ENCODE results near the gene KCNQ1. TPM values are rescaled to one million over a fixed set of nuclear protein-coding genes. Genes with fewer than 3 reads are reported as not detected.

The KCNQ1 gene
- polyA plus RNA-seq, 1 donor from 2014 or later = not detected

- Histone ChIP-seq H3K4me3 (ENCODE audit: low read length) (no peak overlapping the region), H3K27ac (ENCODE audit: low read length) (no peak overlapping the region), H2AFZ (ENCODE audit: low read depth, low read length) (no peak overlapping the region), H3K4me2 (ENCODE audit: low read length) (no peak overlapping the region), H3K36me3 (ENCODE audit: insufficient read depth, low read length) (no peaks in the 10 kb centered on the region), H3K9me2 (ENCODE audit: insufficient read depth, low read length) (no peaks in the 10 kb centered on the region), H3K9me3 (ENCODE audit: low read length) (no peaks in the 10 kb centered on the region), H4K20me1 (ENCODE audit: insufficient read depth) (no peaks in the 10 kb centered on the region), H3K79me2 (replicated peaks; ENCODE audit: insufficient read depth, low read length) (no peaks in the 10 kb centered on the region), H3F3A (ENCODE audit: insufficient read depth, low read length, poor library complexity, severe bottlenecking) (no peaks in the 10 kb centered on the region), H3K27me3 (ENCODE audit: insufficient read depth, low read depth, low read length) (no peaks in the 10 kb centered on the region), H3K9ac (ENCODE audit: low read length) (no peak overlapping the region)
- TF ChIP-seq RAD21 (conservative IDR thresholded peaks at IDR 0.05) = no peak
- TF ChIP-seq EZH2 (IDR thresholded peaks at IDR 0.05; ENCODE audit: borderline replicate concordance, insufficient read depth, low read length, poor library complexity, severe bottlenecking) = no peak
- TF ChIP-seq, protein P1, sequence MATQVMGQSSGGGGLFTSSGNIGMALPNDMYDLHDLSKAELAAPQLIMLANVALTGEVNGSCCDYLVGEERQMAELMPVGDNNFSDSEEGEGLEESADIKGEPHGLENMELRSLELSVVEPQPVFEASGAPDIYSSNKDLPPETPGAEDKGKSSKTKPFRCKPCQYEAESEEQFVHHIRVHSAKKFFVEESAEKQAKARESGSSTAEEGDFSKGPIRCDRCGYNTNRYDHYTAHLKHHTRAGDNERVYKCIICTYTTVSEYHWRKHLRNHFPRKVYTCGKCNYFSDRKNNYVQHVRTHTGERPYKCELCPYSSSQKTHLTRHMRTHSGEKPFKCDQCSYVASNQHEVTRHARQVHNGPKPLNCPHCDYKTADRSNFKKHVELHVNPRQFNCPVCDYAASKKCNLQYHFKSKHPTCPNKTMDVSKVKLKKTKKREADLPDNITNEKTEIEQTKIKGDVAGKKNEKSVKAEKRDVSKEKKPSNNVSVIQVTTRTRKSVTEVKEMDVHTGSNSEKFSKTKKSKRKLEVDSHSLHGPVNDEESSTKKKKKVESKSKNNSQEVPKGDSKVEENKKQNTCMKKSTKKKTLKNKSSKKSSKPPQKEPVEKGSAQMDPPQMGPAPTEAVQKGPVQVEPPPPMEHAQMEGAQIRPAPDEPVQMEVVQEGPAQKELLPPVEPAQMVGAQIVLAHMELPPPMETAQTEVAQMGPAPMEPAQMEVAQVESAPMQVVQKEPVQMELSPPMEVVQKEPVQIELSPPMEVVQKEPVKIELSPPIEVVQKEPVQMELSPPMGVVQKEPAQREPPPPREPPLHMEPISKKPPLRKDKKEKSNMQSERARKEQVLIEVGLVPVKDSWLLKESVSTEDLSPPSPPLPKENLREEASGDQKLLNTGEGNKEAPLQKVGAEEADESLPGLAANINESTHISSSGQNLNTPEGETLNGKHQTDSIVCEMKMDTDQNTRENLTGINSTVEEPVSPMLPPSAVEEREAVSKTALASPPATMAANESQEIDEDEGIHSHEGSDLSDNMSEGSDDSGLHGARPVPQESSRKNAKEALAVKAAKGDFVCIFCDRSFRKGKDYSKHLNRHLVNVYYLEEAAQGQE (IDR thresholded peaks at IDR 0.05; ENCODE audit: borderline replicate concordance) = no peak
- no peak for TF ChIP-seq EP300 (conservative IDR thresholded peaks at IDR 0.05; ENCODE audit: poor library complexity, severe bottlenecking)
- TF ChIP-seq TAF1 (IDR thresholded peaks at IDR 0.05; ENCODE audit: low read depth) = no peak
- no peak for TF ChIP-seq SMC3 (conservative IDR thresholded peaks at IDR 0.05; ENCODE audit: poor library complexity)
- no peak for TF ChIP-seq POLR2AphosphoS5 (IDR thresholded peaks at IDR 0.05)
- no peak for TF ChIP-seq MXI1 (conservative IDR thresholded peaks at IDR 0.05; ENCODE audit: poor library complexity, severe bottlenecking)
- TF ChIP-seq, protein P2, sequence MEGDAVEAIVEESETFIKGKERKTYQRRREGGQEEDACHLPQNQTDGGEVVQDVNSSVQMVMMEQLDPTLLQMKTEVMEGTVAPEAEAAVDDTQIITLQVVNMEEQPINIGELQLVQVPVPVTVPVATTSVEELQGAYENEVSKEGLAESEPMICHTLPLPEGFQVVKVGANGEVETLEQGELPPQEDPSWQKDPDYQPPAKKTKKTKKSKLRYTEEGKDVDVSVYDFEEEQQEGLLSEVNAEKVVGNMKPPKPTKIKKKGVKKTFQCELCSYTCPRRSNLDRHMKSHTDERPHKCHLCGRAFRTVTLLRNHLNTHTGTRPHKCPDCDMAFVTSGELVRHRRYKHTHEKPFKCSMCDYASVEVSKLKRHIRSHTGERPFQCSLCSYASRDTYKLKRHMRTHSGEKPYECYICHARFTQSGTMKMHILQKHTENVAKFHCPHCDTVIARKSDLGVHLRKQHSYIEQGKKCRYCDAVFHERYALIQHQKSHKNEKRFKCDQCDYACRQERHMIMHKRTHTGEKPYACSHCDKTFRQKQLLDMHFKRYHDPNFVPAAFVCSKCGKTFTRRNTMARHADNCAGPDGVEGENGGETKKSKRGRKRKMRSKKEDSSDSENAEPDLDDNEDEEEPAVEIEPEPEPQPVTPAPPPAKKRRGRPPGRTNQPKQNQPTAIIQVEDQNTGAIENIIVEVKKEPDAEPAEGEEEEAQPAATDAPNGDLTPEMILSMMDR (IDR thresholded peaks at IDR 0.05; ENCODE audit: poor library complexity, severe bottlenecking) = no peak
Observed at GRCh38 chr11:2461956-2462542, 17.2 kb downstream of the KCNQ1 start.

GRCh38 chr11:2462543-2462985, 17.8 kb downstream of the KCNQ1 start:
- Histone ChIP-seq H3K9me2 (ENCODE audit: insufficient read depth, low read length) (no peaks in the 10 kb centered on the region), H3K27ac (ENCODE audit: low read length) (no peak overlapping the region), H2AFZ (ENCODE audit: low read depth, low read length) (no peak overlapping the region), H3K9ac (ENCODE audit: low read length) (no peak overlapping the region), H3K4me2 (ENCODE audit: low read length) (no peak overlapping the region), H3K79me2 (replicated peaks; ENCODE audit: insufficient read depth, low read length) (no peaks in the 10 kb centered on the region), H3K4me3 (ENCODE audit: low read length) (no peak overlapping the region), H3K27me3 (ENCODE audit: insufficient read depth, low read depth, low read length) (no peaks in the 10 kb centered on the region), H4K20me1 (ENCODE audit: insufficient read depth) (no peaks in the 10 kb centered on the region), H3K36me3 (ENCODE audit: insufficient read depth, low read length) (no peaks in the 10 kb centered on the region), H3K9me3 (ENCODE audit: low read length) (no peaks in the 10 kb centered on the region), H3F3A (ENCODE audit: insufficient read depth, low read length, poor library complexity, severe bottlenecking) (no peaks in the 10 kb centered on the region)
- TF ChIP-seq MXI1 (conservative IDR thresholded peaks at IDR 0.05; ENCODE audit: poor library complexity, severe bottlenecking) = no peak
- no peak for TF ChIP-seq SMC3 (conservative IDR thresholded peaks at IDR 0.05; ENCODE audit: poor library complexity)
- TF ChIP-seq, protein P1 (IDR thresholded peaks at IDR 0.05; ENCODE audit: borderline replicate concordance) = no peak
- no peak for TF ChIP-seq RAD21 (conservative IDR thresholded peaks at IDR 0.05)
- TF ChIP-seq POLR2AphosphoS5 (IDR thresholded peaks at IDR 0.05) = no peak
- TF ChIP-seq TAF1 (IDR thresholded peaks at IDR 0.05; ENCODE audit: low read depth) = no peak
- no peak for TF ChIP-seq EZH2 (IDR thresholded peaks at IDR 0.05; ENCODE audit: borderline replicate concordance, insufficient read depth, low read length, poor library complexity, severe bottlenecking)
- TF ChIP-seq, protein P2 (IDR thresholded peaks at IDR 0.05; ENCODE audit: poor library complexity, severe bottlenecking) = no peak
- TF ChIP-seq EP300 (conservative IDR thresholded peaks at IDR 0.05; ENCODE audit: poor library complexity, severe bottlenecking) = no peak

Data from neural cell (in vitro differentiated cells).